T-helper 1 cell treated with Interleukin-12 subunit alpha and Interleukin-12 subunit beta and Interleukin-4 antibody, amounts not matched to agents 30 ng/mL and 1 ng/mL, for 36 hours (primary cell): ENCODE measurements around the gene RTCA. TPM values are rescaled to one million over a fixed set of nuclear protein-coding genes. Genes with fewer than 3 reads are reported as not detected.

Source experiments
- intact Hi-C: fragments of 100-400 bp; cut with micrococcal nuclease; formaldehyde crosslinking; loops from one replicate; pipeline ENCODE4 v1.15.1; 2024
- total RNA-seq: library from RNA; stranded (reverse); gene quantifications from 2 replicates; pipeline ENCODE4 v1.2.3, GENCODE V29; 2022

The RTCA gene
- total RNA-seq, 1 donor from 2014 or later, result 59.5 TPM

- intact Hi-C loops, result no loop called here
Observed at GRCh38 chr1:100342348-100342747, 76.3 kb downstream of the RTCA start.

Other genes starting within 250 kb of the RTCA start
- 11.2 and 12.0 TPM in 2 replicates for gene SASS6, start 133.3 kb upstream of the RTCA start, total RNA-seq
- 21.7 and 23.1 TPM in 2 replicates for gene TRMT13, start 133.1 kb upstream of the RTCA start, total RNA-seq
- 0.49 and 0.54 TPM in 2 replicates for gene LRRC39, start 88.0 kb upstream of the RTCA start, total RNA-seq
- gene DBT, start 16.4 kb upstream of the RTCA start, total RNA-seq, result 10.9 and 11.1 TPM in 2 replicates
- 49.3 and 50.3 TPM in 2 replicates for gene CDC14A, start 86.3 kb downstream of the RTCA start, total RNA-seq